H1 (cell line): ENCODE results near the gene ARHGEF7. TPM values are rescaled to one million over a fixed set of nuclear protein-coding genes. Genes with fewer than 3 reads are reported as not detected.

Experiments
- CTCF ChIA-PET: fragments of 300-600 bp; sonication (Branson Sonifier 250); formaldehyde crosslinking; loops from one replicate; lab custom pipeline; 2021; ENCODE audit not compliant: partially characterized antibody; lab: Charles Lee
- POLR2A ChIA-PET: fragments of 300-600 bp; sonication (Branson Sonifier 250); formaldehyde crosslinking; loops from one replicate; lab custom pipeline; 2021; ENCODE audit warnings: inconsistent platforms; ENCODE audit not compliant: partially characterized antibody; lab: Charles Lee
- DNase-seq, 2 experiments: peaks; one replicate each; pipeline versions ENCODE4 v3.0.0 to v3.0.0-alpha.2; 2010 to 2022; ENCODE audit warnings: low spot score in 2 of 2, low read depth in 1 of 2, mixed read lengths in 1 of 2
- FAIRE-seq: peaks from 2 replicates; lab custom pipeline; 2011; peaks lifted over from hg19 to GRCh38; lab: Jason Lieb, UNC
- H2AFZ ChIP-seq: 2 replicates; pipeline ENCODE4 v1.8.1; 2012; ENCODE audit warnings: low read length, inconsistent platforms
- H2AK5ac ChIP-seq: 2 replicates; pipeline ENCODE4 v1.6.1; 2013; ENCODE audit warnings: low read depth, low read length
- H2BK120ac ChIP-seq: replicated peaks from 2 replicates; pipeline ENCODE3; 2013; ENCODE audit warnings: low read depth, low read length, inconsistent platforms
- H2BK12ac ChIP-seq: 2 replicates; pipeline ENCODE4 v1.6.1; 2013; ENCODE audit warnings: low read depth, low read length
- H2BK15ac ChIP-seq: 2 replicates; pipeline ENCODE4 v1.6.1; 2013; ENCODE audit warnings: low read length
- H2BK20ac ChIP-seq: 2 replicates; pipeline ENCODE4 v1.6.1; 2013; ENCODE audit warnings: low read length
- H2BK5ac ChIP-seq: 2 replicates; pipeline ENCODE4 v1.6.1; 2013; ENCODE audit warnings: low read depth, low read length
- H3K14ac ChIP-seq: 2 replicates; pipeline ENCODE4 v1.6.1; 2013; ENCODE audit warnings: inconsistent platforms; ENCODE audit not compliant: insufficient read length
- H3K18ac ChIP-seq: 2 replicates; pipeline ENCODE4 v1.6.1; 2013; ENCODE audit warnings: low read length; ENCODE audit errors: extremely low read depth
- H3K23ac ChIP-seq: 2 replicates; pipeline ENCODE4 v1.6.1; 2013; ENCODE audit warnings: inconsistent platforms; ENCODE audit not compliant: insufficient read length
- H3K23me2 ChIP-seq: 2 replicates; pipeline ENCODE4 v1.6.1; 2013; ENCODE audit warnings: low read depth, low read length
- H3K27ac ChIP-seq: 2 replicates; pipeline ENCODE4 v1.6.1; 2011; ENCODE audit warnings: low read depth, low read length, inconsistent platforms
- H3K27me3 ChIP-seq, 4 experiments: replicated peaks in 1 of 4; 1 replicate in 1 of 4; 2 replicates in 3 of 4; pipeline versions ENCODE4 v1.6.1 to v1.8.1; 2011 to 2013; ENCODE audit warnings: low read length in 3 of 4, mild to moderate bottlenecking in 3 of 4, inconsistent platforms in 2 of 4, mixed read lengths in 2 of 4, moderate library complexity in 1 of 4; ENCODE audit not compliant: control insufficient read depth in 3 of 4, insufficient read depth in 3 of 4; ENCODE audit errors: extremely low read depth in 1 of 4
- H3K36me3 ChIP-seq, 4 experiments: 2 replicates each; pipeline versions ENCODE4 v1.6.1 to v1.8.1; 2011 to 2013; ENCODE audit warnings: mild to moderate bottlenecking in 4 of 4, low read length in 3 of 4, moderate library complexity in 2 of 4, control low read depth in 1 of 4, inconsistent platforms in 1 of 4; ENCODE audit not compliant: insufficient read depth in 4 of 4, control insufficient read depth in 2 of 4
- H3K4ac ChIP-seq: replicated peaks from 2 replicates; pipeline ENCODE3; 2013; ENCODE audit warnings: low read length, low read depth, mixed read lengths, inconsistent platforms; ENCODE audit not compliant: insufficient read length
- H3K4me1 ChIP-seq, 4 experiments: replicated peaks in 1 of 4; 1 replicate in 1 of 4; 2 replicates in 3 of 4; pipeline versions ENCODE4 v1.6.1 to v1.8.1; 2011 to 2013; ENCODE audit warnings: low read length in 3 of 4, inconsistent platforms in 2 of 4, mixed read lengths in 1 of 4; ENCODE audit not compliant: insufficient read depth in 4 of 4, control insufficient read depth in 3 of 4
- H3K4me2 ChIP-seq, 2 experiments: 2 replicates each; pipeline versions ENCODE4 v1.6.1 to v1.8.1; 2011 to 2013; ENCODE audit warnings: low read depth in 2 of 2, low read length in 2 of 2, control low read depth in 1 of 2, inconsistent platforms in 1 of 2, mild to moderate bottlenecking in 1 of 2; ENCODE audit not compliant: insufficient read depth in 1 of 2
- H3K4me3 ChIP-seq, 4 experiments: fragments of 200-600, 300-600 bp in 1 of 4; sonication (generic), shearing (Covaris generic), sonication (Bioruptor Twin) in 1 of 4; 2 replicates each; pipeline versions ENCODE4 v1.5.1 to v1.8.1; 2011 to 2016; ENCODE audit warnings: low read length in 4 of 4, low read depth in 3 of 4, control low read depth in 2 of 4, inconsistent platforms in 2 of 4, mild to moderate bottlenecking in 2 of 4, mixed read lengths in 1 of 4, moderate library complexity in 1 of 4; ENCODE audit not compliant: insufficient read depth in 2 of 4; ENCODE audit errors: extremely low read depth in 1 of 4
- H3K56ac ChIP-seq: replicated peaks from 2 replicates; pipeline ENCODE3; 2013; ENCODE audit warnings: low read depth, mild to moderate bottlenecking, mixed read lengths, low read length, inconsistent platforms; ENCODE audit not compliant: insufficient read length
- H3K79me1 ChIP-seq: 2 replicates; pipeline ENCODE4 v1.6.1; 2013; ENCODE audit warnings: low read depth, low read length, control low read depth
- H3K79me2 ChIP-seq, 2 experiments: 2 replicates each; pipeline versions ENCODE4 v1.6.1 to v1.8.1; 2012 to 2013; ENCODE audit warnings: low read length in 2 of 2, mild to moderate bottlenecking in 2 of 2, inconsistent platforms in 1 of 2; ENCODE audit not compliant: insufficient read depth in 2 of 2, control insufficient read depth in 1 of 2
- H3K9ac ChIP-seq, 4 experiments: replicated peaks in 1 of 4; 1 replicate in 1 of 4; 2 replicates in 3 of 4; pipeline versions ENCODE4 v1.6.1 to v1.8.1; 2011 to 2013; ENCODE audit warnings: low read depth in 3 of 4, low read length in 3 of 4, control low read depth in 2 of 4, mild to moderate bottlenecking in 2 of 4, moderate library complexity in 2 of 4, inconsistent platforms in 1 of 4; ENCODE audit errors: extremely low read depth in 1 of 4
- H3K9me3 ChIP-seq, 2 experiments: 2 replicates each; pipeline versions ENCODE4 v1.6.1 to v1.8.1; 2012 to 2013; ENCODE audit warnings: mild to moderate bottlenecking in 2 of 2, moderate library complexity in 2 of 2, control low read depth in 1 of 2, inconsistent platforms in 1 of 2, low read depth in 1 of 2, low read length in 1 of 2, mixed read lengths in 1 of 2; ENCODE audit not compliant: insufficient read depth in 2 of 2
- H4K20me1 ChIP-seq, 2 experiments: replicated peaks in 1 of 2; 2 replicates each; pipeline versions ENCODE3 to v1.8.1; 2011 to 2013; ENCODE audit warnings: inconsistent platforms in 2 of 2, low read length in 2 of 2, mild to moderate bottlenecking in 1 of 2; ENCODE audit not compliant: insufficient read depth in 2 of 2, control insufficient read depth in 1 of 2
- H4K5ac ChIP-seq: 2 replicates; pipeline ENCODE4 v1.6.1; 2013; ENCODE audit warnings: low read length, low read depth, mixed read lengths, inconsistent platforms; ENCODE audit not compliant: insufficient read length
- H4K8ac ChIP-seq: 2 replicates; pipeline ENCODE4 v1.8.0; 2013; ENCODE audit warnings: mild to moderate bottlenecking, moderate library complexity, low read length, inconsistent platforms; ENCODE audit not compliant: insufficient read depth; ENCODE audit errors: extremely low read depth
- H4K91ac ChIP-seq: replicated peaks from 2 replicates; pipeline ENCODE3; 2013; ENCODE audit warnings: low read length, mixed read lengths, inconsistent platforms; ENCODE audit not compliant: insufficient read length
- CEBPB ChIP-seq: IDR thresholded peaks from 2 replicates; pipeline ENCODE4 v1.6.1; 2012; ENCODE audit warnings: low read depth, low read length
- CHD1 ChIP-seq: IDR thresholded peaks from 2 replicates; pipeline ENCODE4 v1.6.1; 2012; ENCODE audit warnings: low read depth, low read length, improper control_type of control experiment
- EGR1 ChIP-seq: IDR thresholded peaks from 2 replicates; pipeline ENCODE4 v1.6.1; 2011; ENCODE audit warnings: low read depth, low read length, borderline replicate concordance
- GTF2F1 ChIP-seq: IDR thresholded peaks from 2 replicates; pipeline ENCODE4 v1.6.1; 2012; ENCODE audit warnings: low read depth, low read length, improper control_type of control experiment, borderline replicate concordance
- HDAC6 ChIP-seq: IDR thresholded peaks from one replicate; pipeline ENCODE4 v1.7.1; 2012; ENCODE audit warnings: low read depth, mild to moderate bottlenecking, inconsistent platforms, low read length, moderate library complexity
- KDM5A ChIP-seq: fragments of 200-600 bp; IDR thresholded peaks from 2 replicates; pipeline ENCODE4 v1.7.1; 2012; ENCODE audit warnings: mild to moderate bottlenecking, low read length, inconsistent platforms, mixed read lengths
- WGBS, 2 experiments: shearing (Covaris generic) in 1 of 2; methylation state at CpG; one replicate each; pipeline versions ENCODE4 v1.1.6 to v1.1.7; 2013 to 2015; ENCODE audit warnings: low lambda C conversion rate in 2 of 2, mixed read lengths in 2 of 2, inconsistent platforms in 1 of 2, low coverage in 1 of 2, missing lambda C conversion rate in 1 of 2; ENCODE audit not compliant: insufficient replicate concordance in 2 of 2, insufficient coverage in 1 of 2, insufficient read length in 1 of 2; ENCODE audit errors: extremely low coverage in 1 of 2, missing lambda C conversion rate in 1 of 2; 5-methylcytosine and 5-hydroxymethylcytosine counted together
- polyA plus RNA-seq, 7 experiments: library from polyadenylated mRNA; depleted of rRNA in 3 of 7; stranded (reverse) in 5 of 7; unstranded in 2 of 7; fragments of >200 nt in 5 of 7; fragments of 200-250 nt in 2 of 7; gene quantifications; 1 replicate in 5 of 7; 2 replicates in 1 of 7; 4 replicates in 1 of 7; pipeline versions ENCODE4 v1.2.1 to v1.2.3, GENCODE V29; 2011 to 2013; ENCODE audit warnings: missing spikeins in 2 of 7, mixed read lengths in 2 of 7
- total RNA-seq: library from RNA; stranded (reverse); fragmentation: NEBNext Ultra II Directional; extraction: Animal tissue kit (Norgen Biotek cat#: 25700); gene quantifications from 2 replicates; pipeline ENCODE4 v1.2.1, GENCODE V29; 2021

ARHGEF7 gene
- total and polyA plus RNA-seq, 2 of the 8 experiments (the other 6 are each of a cell fraction or from before 2014, with no cell fraction given), result 26.2 to 56.5 TPM

- Histone ChIP-seq H3K9ac (no peak overlapping the region), H3K27ac (no peak overlapping the region), H3K18ac (no peak overlapping the region), H3K79me1 (peaks cover 26% of the 10 kb centered on the region), H2BK20ac (no peak overlapping the region), H3K36me3 (peaks cover 0 to 3% (median 0%) of the 10 kb centered on the region in 4 experiments; a peak in 3 of 8 replicates), H4K5ac (no peak overlapping the region), H3K56ac (no peak overlapping the region), H3K27me3 (no peaks in the 10 kb centered on the region), H3K79me2 (peaks cover 9 to 96% of the 10 kb centered on the region in 2 experiments), H3K23ac (no peak overlapping the region), H3K9me3 (no peaks in the 10 kb centered on the region), H2BK5ac (no peak overlapping the region), H4K91ac (no peak overlapping the region), H3K23me2 (0 out of 2 replicates have a peak, but pooled peaks cover 2% of the 10 kb centered on the region), H3K4me1 (peaks cover 0 to 13% (median 4%) of the 10 kb centered on the region in 4 experiments; a peak in 4 of 7 replicates), H2BK12ac (0 out of 2 replicates have a peak overlapping the region, but pooled peaks have one; percentile 50), H2AK5ac (no peak overlapping the region), H3K4me2 (no peak overlapping the region), H2BK15ac (no peak overlapping the region), H2AFZ (no peak overlapping the region), H3K14ac (no peak overlapping the region), H4K8ac (no peak overlapping the region), H3K4me3 (no peak overlapping the region), H4K20me1 (peaks cover 8 to 31% of the 10 kb centered on the region in 2 experiments), H3K4ac (no peak overlapping the region), H2BK120ac (no peak overlapping the region)
- DNase-seq (no peak), FAIRE-seq (no peak)
- ChIA-PET POLR2A (interaction anchor here (1.1 kb wide), 1 partner anchor 17 kb away, joined by 3 read pairs; no protein-coding TSS in a partner anchor), CTCF (interaction anchor here (1.3 to 9.8 kb wide), 3 partner anchors 13 to 39 kb away, joined by 3 to 65 read pairs (median 4); no protein-coding TSS in a partner anchor)
- TF ChIP-seq EGR1 (no peak), CHD1 (no peak), HDAC6 (no peak), CEBPB (no peak), KDM5A (no peak), GTF2F1 (no peak)
- WGBS, 2 experiments, result 88% methylated on average over 10 of the region's 10 CpGs; no CpG with 5 or more reads in 1 of the 2 experiments
Observed at GRCh38 chr13:111186305-111186935, 71.3 kb downstream of the ARHGEF7 start.
